H9 (cell line): ENCODE data around the gene DENND1A. TPM values are rescaled to one million over a fixed set of nuclear protein-coding genes. Genes with fewer than 3 reads are reported as not detected.

Experiments
- DNase-seq: peaks from one replicate; pipeline ENCODE4 v3.0.0-alpha.2; 2017
- H2AFZ ChIP-seq: one replicate; pipeline ENCODE4 v1.6.1; 2013; ENCODE audit warnings: mild to moderate bottlenecking, low read length, control low read depth, moderate library complexity
- H2AK5ac ChIP-seq: 2 replicates; pipeline ENCODE4 v1.6.1; 2013; ENCODE audit warnings: low read length, control low read depth, mixed read lengths; ENCODE audit not compliant: insufficient read length
- H2BK120ac ChIP-seq: one replicate; pipeline ENCODE4 v1.6.1; 2013; ENCODE audit warnings: low read depth, mild to moderate bottlenecking, low read length, control low read depth, inconsistent platforms; ENCODE audit not compliant: poor library complexity, severe bottlenecking
- H2BK12ac ChIP-seq: 2 replicates; pipeline ENCODE4 v1.6.1; 2013; ENCODE audit warnings: low read length, control low read depth, mixed read lengths, low read depth; ENCODE audit not compliant: insufficient read length
- H2BK15ac ChIP-seq: 2 replicates; pipeline ENCODE4 v1.6.1; 2013; ENCODE audit warnings: low read depth, low read length, control low read depth
- H2BK20ac ChIP-seq: one replicate; pipeline ENCODE4 v1.6.1; 2013; ENCODE audit warnings: low read depth, mild to moderate bottlenecking, low read length, control low read depth, inconsistent platforms; ENCODE audit not compliant: poor library complexity, severe bottlenecking
- H2BK5ac ChIP-seq: 2 replicates; pipeline ENCODE4 v1.6.1; 2013; ENCODE audit warnings: low read length, control low read depth, mixed read lengths; ENCODE audit not compliant: insufficient read length
- H3K14ac ChIP-seq: 2 replicates; pipeline ENCODE4 v1.6.1; 2013; ENCODE audit warnings: low read length, control low read depth; ENCODE audit not compliant: insufficient read depth
- H3K18ac ChIP-seq: 2 replicates; pipeline ENCODE4 v1.6.1; 2013; ENCODE audit warnings: low read depth, mild to moderate bottlenecking, mixed read lengths, low read length, control low read depth; ENCODE audit not compliant: insufficient read length
- H3K23ac ChIP-seq: 2 replicates; pipeline ENCODE4 v1.6.1; 2013; ENCODE audit warnings: low read length, control low read depth, mixed read lengths, low read depth; ENCODE audit not compliant: insufficient read length
- H3K23me2 ChIP-seq: 2 replicates; pipeline ENCODE4 v1.6.1; 2013; ENCODE audit warnings: low read depth, mild to moderate bottlenecking, mixed read lengths, low read length, control low read depth; ENCODE audit not compliant: insufficient read length, poor library complexity, severe bottlenecking
- H3K27ac ChIP-seq: 2 replicates; pipeline ENCODE4 v1.5.1; 2013; ENCODE audit warnings: low read length, control low read depth, mixed read lengths, low read depth; ENCODE audit not compliant: insufficient read length
- H3K27me3 ChIP-seq: 2 replicates; pipeline ENCODE4 v1.6.1; 2013; ENCODE audit warnings: low read length, control low read depth, inconsistent platforms; ENCODE audit not compliant: insufficient read depth
- H3K4ac ChIP-seq: 2 replicates; pipeline ENCODE4 v1.6.1; 2013; ENCODE audit warnings: low read depth, mild to moderate bottlenecking, control low read depth, inconsistent platforms, low read length, moderate library complexity
- H3K4me1 ChIP-seq: 2 replicates; pipeline ENCODE4 v1.6.1; 2013; ENCODE audit warnings: low read length, control low read depth, inconsistent platforms; ENCODE audit not compliant: insufficient read depth
- H3K4me2 ChIP-seq: 2 replicates; pipeline ENCODE4 v1.6.1; 2013; ENCODE audit warnings: low read length, control low read depth, mixed read lengths; ENCODE audit not compliant: insufficient read length, insufficient read depth
- H3K56ac ChIP-seq: 2 replicates; pipeline ENCODE4 v1.6.1; 2013; ENCODE audit warnings: low read depth, mild to moderate bottlenecking, mixed read lengths, low read length, control low read depth; ENCODE audit not compliant: insufficient read length
- H3K79me1 ChIP-seq: 2 replicates; pipeline ENCODE4 v1.6.1; 2013; ENCODE audit warnings: low read depth, mild to moderate bottlenecking, moderate library complexity, low read length, control low read depth, inconsistent platforms; ENCODE audit not compliant: insufficient read depth, poor library complexity, severe bottlenecking
- H3K79me2 ChIP-seq: 2 replicates; pipeline ENCODE4 v1.6.1; 2013; ENCODE audit warnings: low read length, control low read depth, inconsistent platforms; ENCODE audit not compliant: insufficient read depth
- H3K9ac ChIP-seq: 2 replicates; pipeline ENCODE4 v1.6.1; 2013; ENCODE audit warnings: low read length, control low read depth, mixed read lengths; ENCODE audit not compliant: insufficient read length; ENCODE audit errors: extremely low read depth
- H3K9me3 ChIP-seq: one replicate; pipeline ENCODE4 v1.6.1; 2013; ENCODE audit warnings: low read depth, low read length, inconsistent platforms; ENCODE audit not compliant: control insufficient read depth
- H3T11ph ChIP-seq: one replicate; pipeline ENCODE4 v1.6.1; 2013; ENCODE audit warnings: mild to moderate bottlenecking, low read length, control low read depth, inconsistent platforms
- H4K20me1 ChIP-seq: one replicate; pipeline ENCODE4 v1.6.1; 2013; ENCODE audit not compliant: control insufficient read depth, insufficient read length, insufficient read depth
- H4K5ac ChIP-seq: 2 replicates; pipeline ENCODE4 v1.6.1; 2013; ENCODE audit warnings: low read depth, mild to moderate bottlenecking, mixed read lengths, low read length, control low read depth; ENCODE audit not compliant: insufficient read length
- H4K8ac ChIP-seq: replicated peaks from 2 replicates; pipeline ENCODE4 v1.6.1; 2013; ENCODE audit warnings: low read length, control low read depth, mixed read lengths, low read depth; ENCODE audit not compliant: insufficient read length
- H4K91ac ChIP-seq: 2 replicates; pipeline ENCODE4 v1.6.1; 2013; ENCODE audit warnings: low read depth, mild to moderate bottlenecking, moderate library complexity, mixed read lengths, low read length, control low read depth; ENCODE audit not compliant: insufficient read length
- H3K27ac Mint-ChIP-seq, 3 experiments: 2 replicates in 2 of 3; 3 replicates in 1 of 3; pipeline ENCODE4 v1.8.0; 2020 to 2021; ENCODE audit warnings: mixed read lengths in 3 of 3, mild to moderate bottlenecking in 1 of 3, moderate library complexity in 1 of 3
- H3K27me3 Mint-ChIP-seq: 2 replicates; pipeline ENCODE4 v1.8.0; 2021; ENCODE audit warnings: low read depth, mild to moderate bottlenecking, moderate library complexity, mixed read lengths
- H3K36me3 Mint-ChIP-seq, 3 experiments: 2 replicates in 2 of 3; 3 replicates in 1 of 3; pipeline ENCODE4 v1.8.0; 2020 to 2021; ENCODE audit warnings: low read depth in 3 of 3, mixed read lengths in 3 of 3; ENCODE audit not compliant: insufficient read depth in 1 of 3
- H3K4me1 Mint-ChIP-seq, 2 experiments: 2 replicates each; pipeline ENCODE4 v1.8.0; 2020; ENCODE audit warnings: mixed read lengths in 2 of 2
- H3K4me3 Mint-ChIP-seq, 2 experiments: 2 replicates in 1 of 2; 3 replicates in 1 of 2; pipeline ENCODE4 v1.8.0; 2020 to 2021; ENCODE audit warnings: mild to moderate bottlenecking in 2 of 2, mixed read lengths in 2 of 2, moderate library complexity in 1 of 2
- H3K9me3 Mint-ChIP-seq, 2 experiments: 2 replicates in 1 of 2; 3 replicates in 1 of 2; pipeline ENCODE4 v1.8.0; 2020; ENCODE audit warnings: mild to moderate bottlenecking in 2 of 2, mixed read lengths in 2 of 2, moderate library complexity in 1 of 2
- WGBS: extraction: QIAGEN DNeasy Blood & Tissue Kit; methylation state at CpG from one replicate; pipeline ENCODE4 v1.1.7; 2013; ENCODE audit warnings: missing lambda C conversion rate, low lambda C conversion rate, mixed read lengths; ENCODE audit not compliant: insufficient read length; ENCODE audit errors: extremely low coverage; 5-methylcytosine and 5-hydroxymethylcytosine counted together
- total RNA-seq: library from RNA; stranded (reverse); gene quantifications from 2 replicates; pipeline ENCODE4 v1.2.1, GENCODE V29; 2021
- TF ChIP-seq, protein P1 (sequence below): fragments of 200-600 bp; sonication (generic); conservative IDR thresholded peaks from 3 replicates; pipeline ENCODE4 v1.8.0; 2021; ENCODE audit warnings: antibody characterized with exemption, mild to moderate bottlenecking

Gene DENND1A
- total RNA-seq, 1 experiment from 2014 or later, result 20.4 TPM

DNA sequence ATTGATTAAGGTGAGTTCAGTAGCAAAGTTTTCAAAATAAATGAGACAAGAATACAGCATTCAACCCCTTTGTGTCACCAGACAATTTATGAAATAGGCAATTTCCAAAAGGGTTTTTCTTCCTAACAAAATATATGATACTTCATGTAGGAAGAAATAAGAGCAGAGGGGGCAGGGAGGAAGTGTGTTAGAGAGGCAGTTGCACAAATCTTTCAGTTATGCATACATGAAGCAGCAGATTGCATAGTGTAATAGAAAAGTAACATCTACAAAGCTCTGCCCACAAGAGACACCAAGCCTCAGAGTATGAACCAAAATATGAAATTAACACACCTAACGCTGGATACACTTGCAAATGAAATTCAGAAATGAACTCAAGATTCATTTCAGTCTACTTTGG, 157.0 kb downstream of the DENND1A start:
- H2BK12ac ChIP-seq, result no peak overlapping the region
- H3K27me3 ChIP-seq, result no peaks in the 10 kb centered on the region
- no CpG with 5 or more reads among the region's 1 CpG for WGBS
- no peak overlapping the region for H4K8ac ChIP-seq
- H3K9ac ChIP-seq, result no peak overlapping the region
- H2BK120ac ChIP-seq, result no peak overlapping the region
- H3K4ac ChIP-seq, result no peak overlapping the region
- H3K4me1 ChIP-seq, result no peaks in the 10 kb centered on the region; the same call in 1 of the 2 replicates
- H3K4me2 ChIP-seq, result no peak overlapping the region
- H4K5ac ChIP-seq, result no peak overlapping the region
- no peak overlapping the region for H3K4me3 Mint-ChIP-seq
- no peaks in the 10 kb centered on the region for H3K23me2 ChIP-seq
- H3K27ac Mint-ChIP-seq, result no peak overlapping the region
- no peak overlapping the region for H3K27ac ChIP-seq
- H2AFZ ChIP-seq, result no peak overlapping the region
- H3K56ac ChIP-seq, result no peak overlapping the region
- no peaks in the 10 kb centered on the region for H3K9me3 Mint-ChIP-seq
- DNase-seq, result no peak
- H3K27me3 Mint-ChIP-seq, result no peaks in the 10 kb centered on the region
- no peak overlapping the region for H4K91ac ChIP-seq
- no peaks in the 10 kb centered on the region for H4K20me1 ChIP-seq
- no peak overlapping the region for H2BK5ac ChIP-seq
- TF ChIP-seq, protein P1, sequence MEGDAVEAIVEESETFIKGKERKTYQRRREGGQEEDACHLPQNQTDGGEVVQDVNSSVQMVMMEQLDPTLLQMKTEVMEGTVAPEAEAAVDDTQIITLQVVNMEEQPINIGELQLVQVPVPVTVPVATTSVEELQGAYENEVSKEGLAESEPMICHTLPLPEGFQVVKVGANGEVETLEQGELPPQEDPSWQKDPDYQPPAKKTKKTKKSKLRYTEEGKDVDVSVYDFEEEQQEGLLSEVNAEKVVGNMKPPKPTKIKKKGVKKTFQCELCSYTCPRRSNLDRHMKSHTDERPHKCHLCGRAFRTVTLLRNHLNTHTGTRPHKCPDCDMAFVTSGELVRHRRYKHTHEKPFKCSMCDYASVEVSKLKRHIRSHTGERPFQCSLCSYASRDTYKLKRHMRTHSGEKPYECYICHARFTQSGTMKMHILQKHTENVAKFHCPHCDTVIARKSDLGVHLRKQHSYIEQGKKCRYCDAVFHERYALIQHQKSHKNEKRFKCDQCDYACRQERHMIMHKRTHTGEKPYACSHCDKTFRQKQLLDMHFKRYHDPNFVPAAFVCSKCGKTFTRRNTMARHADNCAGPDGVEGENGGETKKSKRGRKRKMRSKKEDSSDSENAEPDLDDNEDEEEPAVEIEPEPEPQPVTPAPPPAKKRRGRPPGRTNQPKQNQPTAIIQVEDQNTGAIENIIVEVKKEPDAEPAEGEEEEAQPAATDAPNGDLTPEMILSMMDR, result no peak
- no peak overlapping the region for H2BK20ac ChIP-seq
- no peaks in the 10 kb centered on the region for H3K79me1 ChIP-seq
- H3K79me2 ChIP-seq, result no peaks in the 10 kb centered on the region
- H2BK15ac ChIP-seq, result no peak overlapping the region
- no peak overlapping the region for H2AK5ac ChIP-seq
- no peaks in the 10 kb centered on the region for H3K9me3 ChIP-seq
- peaks cover 23 to 38% of the 10 kb centered on the region in 2 experiments for H3K4me1 Mint-ChIP-seq
- no peaks in the 10 kb centered on the region for H3K36me3 Mint-ChIP-seq
- no peak overlapping the region for H3K14ac ChIP-seq
- no peak overlapping the region for H3K18ac ChIP-seq
- H3K23ac ChIP-seq, result no peak overlapping the region
- no peak overlapping the region for H3T11ph ChIP-seq
